SU-DHL-6 (cell line): ENCODE measurements around the gene PGC.

Experiments used
- CTCF ChIP-seq: fragments of 200-600 bp; sonication (generic); IDR thresholded peaks from one replicate; pipeline ENCODE4 v1.5.1; 2017; ENCODE audit warnings: antibody characterized with exemption, mild to moderate bottlenecking, low read length, moderate library complexity; ENCODE audit not compliant: insufficient read depth, poor library complexity, severe bottlenecking
- EZH2phosphoT487 ChIP-seq: fragments of 200-600 bp; sonication (generic), shearing (Covaris generic); conservative IDR thresholded peaks from 2 replicates; pipeline ENCODE4 v1.6.1; 2018; ENCODE audit warnings: mild to moderate bottlenecking, antibody characterized with exemption, low read length, moderate library complexity, mixed read lengths

- TF ChIP-seq CTCF: no peak
- no peak for TF ChIP-seq EZH2phosphoT487
Measured at GRCh38 chr6:41791984-41792383, 44.8 kb upstream of the PGC start.
